HEK293 (cell line): ENCODE data around the gene HSF5.

Source experiments
- CTCF ChIA-PET: fragments of 350-600 bp; formaldehyde crosslinking; extraction: SDS; loops from one replicate; lab custom pipeline; 2021; ENCODE audit warnings: antibody characterized with exemption; lab: Yijun Ruan, JAX
- POLR2A ChIA-PET: fragments of 300-600 bp; formaldehyde crosslinking; extraction: SDS; loops from one replicate; lab custom pipeline; 2020; ENCODE audit warnings: antibody characterized with exemption, inconsistent platforms; lab: Yijun Ruan, JAX
- H3K27ac ChIP-seq: fragments of 200-500 bp; sonication (Bioruptor generic); 2 replicates; pipeline ENCODE4 v1.5.1; 2014; ENCODE audit warnings: low read depth, low read length, control low read depth, inconsistent platforms; ENCODE audit errors: extremely low read depth
- H3K36me3 ChIP-seq, 2 experiments: fragments of 200-500 bp in 1 of 2; sonication (Bioruptor generic) in 1 of 2; 1 replicate in 1 of 2; 2 replicates in 1 of 2; pipeline ENCODE4 v1.5.1; 2014 to 2017; ENCODE audit warnings: inconsistent platforms in 2 of 2, low read length in 2 of 2; ENCODE audit not compliant: control insufficient read depth in 2 of 2, insufficient read depth in 1 of 2
- H3K4me1 ChIP-seq: fragments of 200-500 bp; sonication (Bioruptor generic); 2 replicates; pipeline ENCODE4 v1.5.1; 2014; ENCODE audit warnings: mild to moderate bottlenecking, low read length, inconsistent platforms; ENCODE audit not compliant: control insufficient read depth, insufficient read depth
- H3K4me3 ChIP-seq: 2 replicates; pipeline ENCODE4 v1.5.1; 2011; ENCODE audit warnings: low read depth, mild to moderate bottlenecking, control low read depth, low read length, moderate library complexity
- H3K9me3 ChIP-seq: fragments of 200-500 bp; sonication (Bioruptor generic); 2 replicates; pipeline ENCODE4 v1.5.1; 2014; ENCODE audit warnings: low read depth, low read length, inconsistent platforms; ENCODE audit not compliant: control insufficient read depth, insufficient read depth
- ATF2 ChIP-seq: fragments of 450-650 bp; formaldehyde crosslinking; IDR thresholded peaks from 2 replicates; pipeline ENCODE4 v1.5.1; 2016; ENCODE audit warnings: missing biosample characterization, missing genetic modification characterization, low read depth
- INSM2 ChIP-seq: fragments of 450-650 bp; formaldehyde crosslinking; IDR thresholded peaks from 2 replicates; pipeline ENCODE4 v1.5.1; 2016; ENCODE audit warnings: missing biosample characterization, missing genetic modification characterization
- MZF1 ChIP-seq: fragments of 450-650 bp; formaldehyde crosslinking; IDR thresholded peaks from 2 replicates; pipeline ENCODE4 v1.5.1; 2017; ENCODE audit warnings: missing biosample characterization, missing genetic modification characterization, borderline replicate concordance
- PRDM6 ChIP-seq: fragments of 450-650 bp; formaldehyde crosslinking; IDR thresholded peaks from 2 replicates; pipeline ENCODE4 v1.5.1; 2017; ENCODE audit warnings: missing biosample characterization, missing genetic modification characterization
- SETDB1 ChIP-seq: IDR thresholded peaks from one replicate; pipeline ENCODE4 v1.6.1; 2017; ENCODE audit warnings: mild to moderate bottlenecking, low read length, moderate library complexity, mixed read lengths; ENCODE audit not compliant: insufficient read length
- TRIM28 ChIP-seq: IDR thresholded peaks from 2 replicates; pipeline ENCODE4 v1.6.1; 2011; ENCODE audit warnings: low read length, control low read depth, borderline replicate concordance
- ZNF10 ChIP-seq: fragments of 450-650 bp; formaldehyde crosslinking; IDR thresholded peaks from 2 replicates; pipeline ENCODE4 v1.5.1; 2017; ENCODE audit warnings: missing biosample characterization, missing genetic modification characterization
- ZNF112 ChIP-seq: fragments of 450-650 bp; formaldehyde crosslinking; IDR thresholded peaks from 2 replicates; pipeline ENCODE4 v1.5.0; 2017; ENCODE audit warnings: missing biosample characterization, missing genetic modification characterization
- ZNF140 ChIP-seq: fragments of 450-650 bp; formaldehyde crosslinking; IDR thresholded peaks from 2 replicates; pipeline ENCODE4 v1.5.1; 2016; ENCODE audit warnings: missing biosample characterization, missing genetic modification characterization
- ZNF18 ChIP-seq: fragments of 450-650 bp; formaldehyde crosslinking; IDR thresholded peaks from 2 replicates; pipeline ENCODE4 v1.5.1; 2016; ENCODE audit warnings: missing biosample characterization, missing genetic modification characterization
- ZNF184 ChIP-seq: fragments of 450-650 bp; IDR thresholded peaks from 2 replicates; pipeline ENCODE4 v1.5.1; 2018; ENCODE audit warnings: missing biosample characterization, mild to moderate bottlenecking, missing genetic modification characterization
- ZNF2 ChIP-seq: fragments of 450-650 bp; formaldehyde crosslinking; IDR thresholded peaks from 2 replicates; pipeline ENCODE4 v1.5.1; 2016; ENCODE audit warnings: missing biosample characterization, missing genetic modification characterization
- ZNF223 ChIP-seq: fragments of 450-650 bp; formaldehyde crosslinking; IDR thresholded peaks from 2 replicates; pipeline ENCODE4 v1.5.1; 2016; ENCODE audit warnings: missing biosample characterization, missing genetic modification characterization
- ZNF266 ChIP-seq: fragments of 450-650 bp; formaldehyde crosslinking; IDR thresholded peaks from 2 replicates; pipeline ENCODE4 v1.5.1; 2016; ENCODE audit warnings: missing biosample characterization, missing genetic modification characterization, low read depth
- ZNF280D ChIP-seq: fragments of 450-650 bp; formaldehyde crosslinking; IDR thresholded peaks from 2 replicates; pipeline ENCODE4 v1.5.1; 2016; ENCODE audit warnings: missing biosample characterization, missing genetic modification characterization
- ZNF362 ChIP-seq: fragments of 450-650 bp; formaldehyde crosslinking; IDR thresholded peaks from 2 replicates; pipeline ENCODE4 v1.5.1; 2016; ENCODE audit warnings: missing biosample characterization, missing genetic modification characterization
- ZNF404 ChIP-seq: fragments of 450-650 bp; formaldehyde crosslinking; IDR thresholded peaks from 2 replicates; pipeline ENCODE4 v1.5.1; 2017; ENCODE audit warnings: missing biosample characterization, missing genetic modification characterization
- ZNF596 ChIP-seq: fragments of 450-650 bp; IDR thresholded peaks from 2 replicates; pipeline ENCODE4 v1.5.0; 2018; ENCODE audit warnings: missing biosample characterization, mild to moderate bottlenecking, missing genetic modification characterization, moderate library complexity
- ZNF645 ChIP-seq: fragments of 450-650 bp; formaldehyde crosslinking; IDR thresholded peaks from 2 replicates; pipeline ENCODE4; 2016; ENCODE audit warnings: missing biosample characterization, missing genetic modification characterization
- ZNF791 ChIP-seq: fragments of 450-650 bp; formaldehyde crosslinking; IDR thresholded peaks from 2 replicates; pipeline ENCODE4 v1.5.1; 2016; ENCODE audit warnings: missing biosample characterization, missing genetic modification characterization
- ZNF843 ChIP-seq: fragments of 450-650 bp; formaldehyde crosslinking; IDR thresholded peaks from 2 replicates; pipeline ENCODE4 v1.5.1; 2016; ENCODE audit warnings: missing biosample characterization, missing genetic modification characterization
- ZSCAN30 ChIP-seq: fragments of 450-650 bp; IDR thresholded peaks from 2 replicates; pipeline ENCODE4 v1.5.1; 2018; ENCODE audit warnings: missing biosample characterization, mild to moderate bottlenecking, missing genetic modification characterization, moderate library complexity
- ZXDB ChIP-seq: fragments of 450-650 bp; formaldehyde crosslinking; IDR thresholded peaks from 2 replicates; pipeline ENCODE4 v1.5.1; 2016; ENCODE audit warnings: missing biosample characterization, missing genetic modification characterization

HSF5 gene

GRCh38 chr17:58402679-58403078 lies 85.5 kb downstream of the HSF5 start (continued):
- no peak for TF ChIP-seq PRDM6

GRCh38 chr17:58402047-58402446 lies 86.2 kb downstream of the HSF5 start:
- H3K4me1 ChIP-seq, result peaks cover 41% of the 10 kb centered on the region
- TF ChIP-seq ZNF112 (tag by site-specific recombination) (no peak), ZXDB (tag by site-specific recombination) (no peak), ZNF266 (tag by site-specific recombination) (no peak), ZNF18 (no peak), MZF1 (tag by site-specific recombination) (no peak), ZNF596 (no peak), ATF2 (tag by site-specific recombination) (no peak), ZNF362 (tag by site-specific recombination) (no peak), ZNF223 (tag by site-specific recombination) (no peak), ZNF843 (no peak), ZNF645 (tag by site-specific recombination) (no peak), TRIM28 (no peak), ZNF140 (tag by site-specific recombination) (no peak)
- TF ChIP-seq, all 188 proteins: peak for 0
- no peaks in the 10 kb centered on the region for H3K36me3 ChIP-seq
- H3K9me3 ChIP-seq, result no peaks in the 10 kb centered on the region
- H3K27ac ChIP-seq, result no peak overlapping the region
- H3K4me3 ChIP-seq, result no peak overlapping the region
- CTCF ChIA-PET, result no interaction called here
- POLR2A ChIA-PET, result no interaction called here

GRCh38 chr17:58401287-58401686 lies 86.9 kb downstream of the HSF5 start:
- Histone ChIP-seq H3K36me3 (no peaks in the 10 kb centered on the region), H3K9me3 (no peaks in the 10 kb centered on the region), H3K27ac (no peak overlapping the region), H3K4me3 (no peak overlapping the region), H3K4me1 (peaks cover 39% of the 10 kb centered on the region)
- POLR2A ChIA-PET, result no interaction called here
- CTCF ChIA-PET, result interaction anchor here (0.7 kb wide), 1 partner anchor 15 kb away, joined by 3 read pairs; no protein-coding TSS in a partner anchor
- TF ChIP-seq ZNF280D, result no peak
- no peak for TF ChIP-seq ZNF2 (tag by site-specific recombination)
- no peak for TF ChIP-seq ZNF791 (tag by site-specific recombination)
- TF ChIP-seq ZNF184, result no peak
- TF ChIP-seq ZNF404 (tag by site-specific recombination), result no peak
- TF ChIP-seq SETDB1, result no peak
- TF ChIP-seq ZNF10 (tag by site-specific recombination), result no peak
- TF ChIP-seq INSM2, result no peak
- TF ChIP-seq ZSCAN30 (tag by site-specific recombination), result no peak
- no peak for TF ChIP-seq ZXDB (tag by site-specific recombination)
